Spinal cord (tissue), 10 donors: ENCODE data around the gene SLC49A3. TPM values are rescaled to one million over a fixed set of nuclear protein-coding genes. Genes with fewer than 3 reads are reported as not detected.
"Not testable (repeated sequence)": the region's sequence is repeated elsewhere in the genome, so short reads cannot be mapped to it uniquely, and the experiment has no call there.

Source experiments
- DNase-seq, 6 donors: peaks; one replicate each; pipeline versions ENCODE4 v3.0.0 to v3.0.0-alpha.2; 2013 to 2015; ENCODE audit warnings: low spot score in 6 of 6, low read depth in 4 of 6
- H3K27ac ChIP-seq: one replicate; pipeline ENCODE4 v1.5.1; 2013; ENCODE audit warnings: low read depth, low read length, control low read depth
- H3K27me3 ChIP-seq: one replicate; pipeline ENCODE4 v1.6.1; 2013; ENCODE audit warnings: low read length; ENCODE audit not compliant: control insufficient read depth, insufficient read depth
- H3K36me3 ChIP-seq: one replicate; pipeline ENCODE4 v1.6.1; 2013; ENCODE audit warnings: low read length; ENCODE audit not compliant: control insufficient read depth, insufficient read depth
- H3K4me1 ChIP-seq: one replicate; pipeline ENCODE4 v1.6.1; 2013; ENCODE audit warnings: low read length; ENCODE audit not compliant: control insufficient read depth, insufficient read depth
- H3K4me3 ChIP-seq: one replicate; pipeline ENCODE4 v1.5.1; 2013; ENCODE audit warnings: low read depth, low read length, control low read depth
- H3K9me3 ChIP-seq: one replicate; pipeline ENCODE4 v1.6.1; 2013; ENCODE audit warnings: low read length; ENCODE audit not compliant: control insufficient read depth, insufficient read depth
- WGBS: methylation state at CpG from one replicate; pipeline ENCODE4 v1.1.5; 2013; ENCODE audit warnings: missing lambda C conversion rate; ENCODE audit not compliant: insufficient coverage; 5-methylcytosine and 5-hydroxymethylcytosine counted together
- polyA plus RNA-seq, 2 donors: library from polyadenylated mRNA; unstranded; fragments of 120-200 nt; gene quantifications; one replicate each; pipeline ENCODE4 v1.2.1, GENCODE V29; 2013; ENCODE audit not compliant: insufficient read length in 2 of 2
- total RNA-seq, 2 donors: library from RNA; depleted of rRNA in 1 of 2; stranded (reverse); fragments of 120-200 nt in 1 of 2; fragments of >200 nt in 1 of 2; gene quantifications; one replicate each; pipeline versions ENCODE4 v1.2.3 to v1.2.4, GENCODE V29; 2013 to 2014
- donor health status: healthy.

SLC49A3 gene
- total and polyA plus RNA-seq, 4 donors = 1.6 to 6.4 (median 3.4) TPM

- Histone ChIP-seq H3K27me3 (no peaks in the 10 kb centered on the region), H3K27ac (no peak overlapping the region), H3K4me1 (peaks cover 34% of the 10 kb centered on the region), H3K4me3 (peak overlapping the region; percentile 60), H3K36me3 (peaks cover 12% of the 10 kb centered on the region), H3K9me3 (no peaks in the 10 kb centered on the region)
- WGBS = 94% methylated on average over 1 of the region's 1 CpG
- DNase-seq = no peak
Measured at GRCh38 chr4:704971-705277, 16.0 kb upstream of the SLC49A3 start.

- Histone ChIP-seq H3K4me3 (no peak overlapping the region), H3K36me3 (peaks cover 12% of the 10 kb centered on the region), H3K27me3 (no peaks in the 10 kb centered on the region), H3K9me3 (no peaks in the 10 kb centered on the region), H3K4me1 (peaks cover 33% of the 10 kb centered on the region), H3K27ac (no peak overlapping the region)
- WGBS = 89% methylated on average over 46 of the region's 46 CpGs
- DNase-seq = no peak
Measured at GRCh38 chr4:704198-704891, 15.4 kb upstream of the SLC49A3 start.

GRCh38 chr4:703336-704197, 14.6 kb upstream of the SLC49A3 start:
- peaks cover 28% of the 10 kb centered on the region for H3K4me1 ChIP-seq
- no peak for DNase-seq
- WGBS = 85% methylated on average over 8 of the region's 10 CpGs
- no peak overlapping the region for H3K27ac ChIP-seq
- peaks cover 12% of the 10 kb centered on the region for H3K36me3 ChIP-seq
- no peak overlapping the region for H3K4me3 ChIP-seq
- H3K27me3 ChIP-seq = no peaks in the 10 kb centered on the region
- no peaks in the 10 kb centered on the region for H3K9me3 ChIP-seq

- Histone ChIP-seq H3K27me3 (no peaks in the 10 kb centered on the region), H3K9me3 (no peaks in the 10 kb centered on the region), H3K4me1 (peaks cover 19% of the 10 kb centered on the region), H3K36me3 (peaks cover 7% of the 10 kb centered on the region), H3K27ac (no peak overlapping the region), H3K4me3 (no peak overlapping the region)
- DNase-seq = no peak
- WGBS = 83% methylated on average over 7 of the region's 7 CpGs
Measured at GRCh38 chr4:702618-703048, 13.7 kb upstream of the SLC49A3 start.

GRCh38 chr4:700587-701264, 11.8 kb upstream of the SLC49A3 start:
- H3K27ac ChIP-seq = no peak overlapping the region

GRCh38 chr4:699816-700580, 11.0 kb upstream of the SLC49A3 start:
- H3K36me3 ChIP-seq = no peaks in the 10 kb centered on the region
- no peak overlapping the region for H3K4me3 ChIP-seq
- H3K27me3 ChIP-seq = no peaks in the 10 kb centered on the region
- no peak overlapping the region for H3K27ac ChIP-seq
- WGBS = 80% methylated on average over 21 of the region's 27 CpGs
- no peaks in the 10 kb centered on the region for H3K4me1 ChIP-seq
- no peak for DNase-seq
- no peaks in the 10 kb centered on the region for H3K9me3 ChIP-seq

More at GRCh38 chr4:700587-701264, 11.8 kb upstream of the SLC49A3 start:
- Histone ChIP-seq H3K4me1 (peaks cover 3% of the 10 kb centered on the region), H3K27me3 (no peaks in the 10 kb centered on the region), H3K36me3 (no peaks in the 10 kb centered on the region), H3K4me3 (no peak overlapping the region), H3K9me3 (no peaks in the 10 kb centered on the region)
- peak in 1 of 6 donors; percentile 12 for DNase-seq
- 80% methylated on average over 15 of the region's 16 CpGs for WGBS

DNA sequence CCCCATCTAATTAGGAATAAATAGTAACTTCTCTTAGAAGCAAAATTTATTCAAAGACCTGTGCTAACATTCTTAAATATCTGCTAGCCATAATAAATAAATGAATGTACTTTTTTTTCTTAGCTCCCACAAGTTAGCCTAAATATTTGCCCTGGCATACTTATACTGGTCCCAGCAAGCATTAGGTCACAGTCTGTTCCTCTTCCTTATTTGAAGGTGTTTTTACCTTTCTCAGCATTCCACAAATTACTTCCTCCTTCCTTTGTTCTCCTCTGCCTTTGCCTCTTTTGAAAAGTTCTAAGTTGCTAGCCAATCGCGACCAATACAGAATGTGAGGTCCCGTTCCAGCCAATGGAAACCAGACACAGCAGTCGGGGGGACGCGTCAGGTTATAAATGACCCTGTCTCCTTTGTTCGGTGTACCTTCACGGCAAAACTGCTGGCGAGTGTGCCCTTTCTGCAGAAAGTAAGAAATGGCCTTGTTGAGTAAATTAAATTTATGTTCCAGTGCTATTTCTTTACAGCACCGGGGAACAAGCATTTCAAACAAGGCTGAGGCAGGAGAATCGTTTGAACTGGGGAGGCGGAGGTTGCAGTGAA, 5.5 kb upstream of the SLC49A3 start:
- WGBS = 73% methylated on average over 12 of the region's 12 CpGs
- H3K27me3 ChIP-seq = not testable (repeated sequence)

DNA sequence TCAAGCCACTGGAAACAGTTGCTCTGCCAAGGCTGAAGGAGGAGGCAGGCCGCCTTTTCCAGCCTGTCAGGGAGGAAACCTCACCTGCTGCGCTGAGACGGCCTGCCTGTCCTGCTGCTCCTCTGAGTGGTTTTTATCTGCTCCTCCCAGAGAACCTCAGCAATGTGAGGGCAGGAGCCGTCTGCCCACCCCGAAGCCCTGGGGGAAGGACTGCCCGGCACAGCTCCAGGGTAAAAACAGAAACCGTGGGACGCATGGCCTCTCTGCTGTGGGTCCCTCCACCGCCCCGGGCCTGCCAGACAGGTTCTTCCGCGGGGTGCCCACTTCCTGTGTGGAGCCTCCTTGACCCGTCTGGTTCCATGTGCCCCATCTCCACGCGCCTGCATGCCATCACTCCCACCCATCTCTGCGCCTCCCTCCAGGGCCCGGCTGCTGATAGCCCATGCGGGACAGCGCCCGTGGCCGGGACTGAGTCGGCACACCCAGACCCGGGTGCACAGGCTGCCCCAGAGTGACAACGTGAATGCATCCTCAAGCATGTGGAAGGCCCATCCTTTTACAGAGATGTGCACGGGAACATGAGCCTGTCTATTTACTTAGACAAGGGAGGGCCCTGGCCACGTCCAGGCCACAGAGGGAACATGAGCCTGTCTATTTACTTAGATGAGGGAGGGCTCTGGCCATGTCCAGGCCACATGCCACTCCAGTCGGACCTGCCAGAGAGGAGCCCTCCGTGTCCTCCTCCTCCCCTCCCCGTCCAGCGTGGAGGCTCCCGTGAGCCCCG, 4.0 kb upstream of the SLC49A3 start:
- H3K27ac ChIP-seq = no peak overlapping the region
- WGBS = 77% methylated on average over 27 of the region's 32 CpGs
- H3K4me3 ChIP-seq = no peak overlapping the region
- H3K4me1 ChIP-seq = peaks cover 10% of the 10 kb centered on the region
- no peaks in the 10 kb centered on the region for H3K36me3 ChIP-seq
- peaks cover 14% of the 10 kb centered on the region for H3K27me3 ChIP-seq
- no peak for DNase-seq
- no peaks in the 10 kb centered on the region for H3K9me3 ChIP-seq

More for the DNA sequence above, 5.5 kb upstream of the SLC49A3 start:
- not testable (repeated sequence) for H3K36me3 ChIP-seq, H3K27ac ChIP-seq, DNase-seq, H3K9me3 ChIP-seq, H3K4me1 ChIP-seq, H3K4me3 ChIP-seq
